Inflammatory macrophage treated with lipopolysaccharide for 4 hours (primary cell): ENCODE data around the gene PCDHGA10.
"Not testable (repeated sequence)": the region's sequence is repeated elsewhere in the genome, so short reads cannot be mapped to it uniquely, and the experiment has no call there.

ENCODE experiments used
- DNase-seq: peaks from one replicate; pipeline ENCODE4 v3.0.0-alpha.2; 2020

Gene PCDHGA10

GRCh38 chr5:141393267-141393666 lies 19.5 kb upstream of the PCDHGA10 start:
- no peak for DNase-seq

GRCh38 chr5:141394401-141395187 lies 18.2 kb upstream of the PCDHGA10 start:
- not testable (repeated sequence) for DNase-seq

GRCh38 chr5:141397756-141398551 lies 14.8 kb upstream of the PCDHGA10 start, which contains the start of gene PCDHGB5:
PCDHGB5 (plus strand) TSS chr5:141397947; CDS start chr5:141398128, 181 bp downstream.
- DNase-seq: peak; percentile 43

GRCh38 chr5:141398608-141399007 lies 14.2 kb upstream of the PCDHGA10 start:
- DNase-seq: no peak

DNA sequence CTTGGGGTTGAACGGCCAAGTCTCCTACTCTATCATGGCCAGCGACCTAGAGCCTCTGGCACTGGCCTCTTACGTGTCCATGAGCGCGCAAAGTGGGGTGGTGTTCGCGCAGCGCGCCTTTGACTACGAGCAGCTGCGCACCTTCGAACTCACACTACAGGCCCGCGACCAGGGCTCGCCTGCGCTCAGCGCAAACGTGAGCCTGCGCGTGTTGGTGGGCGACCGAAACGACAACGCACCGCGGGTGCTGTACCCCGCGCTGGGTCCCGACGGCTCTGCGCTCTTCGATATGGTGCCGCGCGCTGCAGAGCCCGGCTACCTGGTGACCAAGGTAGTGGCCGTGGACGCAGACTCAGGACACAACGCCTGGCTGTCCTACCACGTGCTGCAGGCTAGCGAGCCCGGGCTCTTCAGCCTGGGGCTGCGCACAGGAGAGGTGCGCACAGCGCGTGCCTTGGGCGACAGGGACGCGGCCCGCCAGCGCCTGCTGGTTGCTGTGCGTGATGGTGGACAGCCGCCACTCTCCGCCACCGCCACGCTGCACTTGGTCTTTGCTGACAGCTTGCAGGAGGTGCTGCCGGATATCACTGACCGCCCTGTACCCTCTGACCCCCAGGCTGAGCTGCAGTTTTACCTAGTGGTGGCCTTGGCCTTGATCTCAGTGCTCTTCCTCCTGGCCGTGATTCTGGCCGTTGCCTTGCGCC lies 13.1 kb upstream of the PCDHGA10 start:
- no peak for DNase-seq

GRCh38 chr5:141402553-141403243 lies 10.1 kb upstream of the PCDHGA10 start, which contains the start of gene PCDHGA9:
PCDHGA9 (plus strand) TSS chr5:141402778; CDS start chr5:141402953, 175 bp downstream.
- peak; percentile 39 for DNase-seq

DNA sequence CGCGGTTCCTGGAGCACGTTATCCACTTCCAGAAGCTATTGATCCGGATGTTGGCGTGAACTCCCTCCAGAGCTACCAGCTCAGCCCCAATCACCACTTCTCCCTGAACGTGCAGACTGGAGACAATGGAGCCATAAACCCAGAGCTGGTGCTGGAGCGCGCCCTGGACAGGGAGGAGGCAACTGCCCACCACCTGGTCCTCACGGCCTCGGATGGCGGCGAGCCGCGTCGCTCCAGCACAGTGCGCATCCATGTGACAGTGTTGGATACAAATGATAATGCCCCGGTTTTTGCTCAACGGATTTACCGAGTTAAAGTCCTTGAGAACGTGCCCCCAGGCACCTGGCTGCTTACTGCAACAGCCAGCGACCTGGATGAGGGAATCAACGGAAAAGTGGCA lies 9.4 kb upstream of the PCDHGA10 start:
- DNase-seq: no peak

DNA sequence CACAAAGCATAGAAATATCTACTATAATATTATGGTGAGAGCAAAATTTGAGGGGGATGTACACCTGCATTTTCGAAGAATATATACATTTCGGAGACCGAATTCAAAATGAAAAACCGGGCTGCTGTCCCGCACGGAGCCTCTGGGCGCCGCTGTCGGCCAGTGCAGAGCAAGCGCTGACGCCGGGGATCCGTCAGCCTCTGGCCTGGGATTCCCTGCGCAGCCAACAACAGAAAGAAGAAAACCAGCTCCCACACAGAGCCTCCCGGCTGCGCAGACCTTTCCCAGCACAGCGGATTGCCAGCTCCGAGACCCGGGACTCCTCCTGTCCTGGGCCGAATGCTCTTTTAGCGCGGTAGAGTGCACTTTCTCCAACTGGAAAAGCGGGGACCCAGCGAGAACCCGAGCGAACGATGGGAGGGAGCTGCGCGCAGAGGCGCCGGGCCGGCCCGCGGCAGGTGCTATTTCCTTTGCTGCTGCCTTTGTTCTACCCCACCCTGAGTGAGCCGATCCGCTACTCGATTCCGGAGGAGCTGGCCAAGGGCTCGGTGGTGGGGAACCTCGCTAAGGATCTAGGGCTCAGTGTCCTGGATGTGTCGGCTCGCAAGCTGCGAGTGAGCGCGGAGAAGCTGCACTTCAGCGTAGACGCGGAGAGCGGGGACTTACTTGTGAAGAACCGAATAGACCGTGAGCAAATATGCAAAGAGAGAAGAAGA lies 4.8 kb upstream of the PCDHGA10 start, which contains the start of gene PCDHGB6:
TSS of gene PCDHGB6 (plus strand) at position 232 of the 716 bp plus-strand sequence. CDS start at position 414, 182 bp downstream.
- DNase-seq: peak; percentile 52

DNA sequence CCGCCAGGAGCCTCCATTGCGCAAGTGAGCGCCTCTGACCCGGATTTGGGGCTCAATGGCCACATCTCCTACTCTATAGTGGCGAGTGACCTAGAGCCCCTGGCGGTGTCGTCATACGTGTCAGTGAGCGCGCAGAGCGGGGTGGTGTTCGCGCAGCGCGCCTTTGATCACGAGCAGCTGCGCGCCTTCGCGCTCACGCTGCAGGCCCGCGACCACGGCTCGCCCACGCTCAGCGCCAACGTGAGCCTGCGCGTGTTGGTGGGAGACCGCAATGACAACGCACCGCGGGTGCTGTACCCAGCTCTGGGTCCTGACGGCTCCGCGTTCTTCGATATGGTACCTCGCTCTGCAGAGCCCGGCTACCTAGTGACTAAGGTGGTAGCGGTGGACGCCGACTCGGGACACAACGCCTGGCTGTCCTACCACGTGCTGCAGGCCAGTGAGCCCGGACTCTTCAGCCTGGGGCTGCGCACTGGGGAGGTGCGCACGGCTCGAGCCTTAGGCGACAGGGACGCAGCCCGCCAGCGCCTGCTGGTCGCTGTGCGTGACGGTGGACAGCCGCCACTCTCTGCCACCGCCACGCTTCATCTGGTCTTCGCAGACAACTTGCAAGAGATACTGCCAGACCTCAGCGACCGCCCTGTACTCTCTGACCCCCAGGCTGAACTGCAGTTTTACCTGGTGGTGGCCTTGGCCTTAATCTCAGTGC lies 3.0 kb upstream of the PCDHGA10 start:
- DNase-seq: no peak

GRCh38 chr5:141411575-141411974 lies 1.2 kb upstream of the PCDHGA10 start:
- DNase-seq: no peak

DNA sequence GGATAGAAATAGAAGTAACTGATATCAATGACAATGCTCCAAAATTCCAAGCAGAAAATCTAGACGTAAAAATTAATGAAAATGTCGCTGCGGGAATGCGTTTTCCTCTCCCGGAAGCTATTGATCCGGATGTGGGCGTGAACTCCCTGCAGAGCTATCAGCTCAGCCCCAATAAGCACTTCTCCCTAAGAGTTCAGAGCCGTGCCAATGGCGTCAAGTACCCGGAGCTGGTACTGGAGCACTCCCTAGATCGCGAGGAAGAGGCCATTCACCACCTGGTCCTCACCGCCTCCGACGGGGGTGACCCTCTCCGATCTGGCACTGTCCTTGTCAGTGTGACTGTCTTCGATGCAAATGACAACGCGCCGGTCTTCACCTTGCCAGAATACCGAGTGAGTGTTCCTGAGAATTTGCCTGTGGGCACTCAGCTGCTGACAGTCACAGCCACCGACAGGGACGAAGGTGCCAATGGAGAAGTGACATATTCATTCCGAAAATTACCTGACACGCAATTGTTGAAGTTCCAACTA lies 818 bp downstream of the PCDHGA10 start:
- no peak for DNase-seq

GRCh38 chr5:141414548-141415274 lies 1.9 kb downstream of the PCDHGA10 start:
- DNase-seq: not testable (repeated sequence)

GRCh38 chr5:141415275-141415618 lies 2.5 kb downstream of the PCDHGA10 start:
- DNase-seq: not testable (repeated sequence)

GRCh38 chr5:141417494-141418172 lies 4.8 kb downstream of the PCDHGA10 start, which contains the start of gene PCDHGB7:
PCDHGB7 (plus strand) TSS chr5:141417677; CDS start chr5:141417860, 183 bp downstream.
- DNase-seq: peak; percentile 80

- DNase-seq: no peak
These were observed 6.5 kb downstream of the PCDHGA10 start for GRCh38 chr5:141419074-141419880.

DNA sequence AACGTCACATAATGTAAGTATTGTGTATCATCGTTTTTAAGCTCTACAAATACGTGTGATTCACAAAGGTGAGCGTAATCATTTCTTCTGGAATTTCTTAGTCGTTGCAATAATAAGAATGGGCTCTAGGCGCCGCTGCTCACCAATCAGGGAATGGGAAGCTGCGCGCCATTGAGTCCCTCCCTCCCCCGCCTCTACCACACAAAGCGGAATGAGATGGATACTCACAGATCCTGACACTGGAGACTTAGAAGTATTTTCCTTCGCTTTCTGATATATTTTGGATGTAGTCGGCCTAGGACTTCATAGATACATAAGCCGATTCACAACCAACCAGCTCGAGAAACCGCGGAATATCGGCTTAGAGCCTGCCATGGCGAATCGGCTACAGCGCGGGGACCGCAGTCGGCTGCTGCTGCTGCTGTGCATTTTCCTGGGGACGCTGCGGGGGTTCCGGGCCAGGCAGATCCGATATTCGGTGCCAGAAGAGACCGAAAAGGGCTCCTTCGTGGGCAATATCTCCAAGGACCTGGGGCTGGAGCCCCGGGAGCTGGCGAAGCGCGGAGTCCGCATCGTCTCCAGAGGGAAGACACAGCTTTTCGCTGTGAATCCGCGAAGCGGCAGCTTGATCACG lies 8.2 kb downstream of the PCDHGA10 start, which contains the start of gene PCDHGA11:
TSS of gene PCDHGA11 (plus strand) at position 197 of the 634 bp plus-strand sequence. CDS start at position 374, 177 bp downstream.
- peak; percentile 76 for DNase-seq

- DNase-seq: no peak
These were observed 8.7 kb downstream of the PCDHGA10 start for GRCh38 chr5:141421489-141421855.
